GM13976 (cell line): ENCODE data around the gene IFIT1.

Experiments
- DNase-seq: peaks from one replicate; pipeline ENCODE4 v3.0.0; 2012; ENCODE audit warnings: low spot score
- CTCF ChIP-seq: IDR thresholded peaks from 2 replicates; pipeline ENCODE4 v1.5.1; 2012; ENCODE audit warnings: borderline replicate concordance, mild to moderate bottlenecking; ENCODE audit not compliant: insufficient read depth; ENCODE audit errors: extremely low read depth, missing control alignments, control extremely low read depth
- in situ Hi-C: fragments of 300-500 bp; cut with MboI; formaldehyde crosslinking; loops from one replicate; pipeline ENCODE4 v1.12.0; 2022; ENCODE audit warnings: low sequenced_read_pairs, mixed read lengths, inconsistent platforms; ENCODE audit not compliant: unreplicated experiment

Gene IFIT1

GRCh38 chr10:89371987-89372386 is 20.4 kb upstream of the IFIT1 start:
- in situ Hi-C loops, result no loop called here
- TF ChIP-seq CTCF, result no peak
- no peak for DNase-seq

DNA sequence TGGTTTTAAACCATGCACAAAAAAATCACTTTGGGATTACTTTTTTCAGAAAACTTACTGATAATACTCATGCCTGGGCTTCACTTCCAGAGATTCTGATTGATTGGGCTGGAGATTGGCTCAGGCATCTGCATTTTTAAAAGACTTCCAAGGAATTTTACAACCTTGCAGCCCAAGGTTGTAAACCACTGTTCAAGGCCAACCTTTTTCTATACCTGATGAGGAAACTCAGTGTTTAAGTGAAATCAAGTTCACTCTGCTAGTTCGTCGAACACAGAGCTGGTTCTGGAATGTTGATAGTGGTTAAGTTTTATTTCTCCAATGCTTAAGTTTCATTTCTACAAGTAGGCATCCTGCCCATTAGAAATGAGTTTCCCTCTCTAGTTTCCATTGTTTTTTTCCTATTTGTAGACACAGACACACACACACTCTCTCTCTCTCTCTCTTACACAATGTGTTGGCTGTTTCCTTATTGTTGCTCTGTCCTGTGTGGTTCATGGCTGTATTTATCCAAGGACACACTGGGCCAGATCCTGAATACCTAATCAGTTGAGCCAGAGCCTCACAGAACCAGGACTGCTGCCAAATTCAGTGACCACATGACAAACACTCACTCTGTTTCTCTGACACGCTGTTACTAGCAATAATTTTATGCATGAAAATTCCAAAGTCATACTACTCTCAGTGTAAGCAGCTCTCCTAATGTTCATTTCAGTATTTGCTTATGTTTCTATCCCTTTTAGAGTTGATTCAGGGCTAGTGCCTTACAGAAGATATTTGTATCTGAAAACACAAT is 18.3 kb upstream of the IFIT1 start:
- no peak for DNase-seq
- no peak for TF ChIP-seq CTCF
- in situ Hi-C loops, result no loop called here

- in situ Hi-C loops, result no loop called here
- no peak for DNase-seq
- no peak for TF ChIP-seq CTCF
Measured at GRCh38 chr10:89374713-89375141, 17.7 kb upstream of the IFIT1 start.

DNA sequence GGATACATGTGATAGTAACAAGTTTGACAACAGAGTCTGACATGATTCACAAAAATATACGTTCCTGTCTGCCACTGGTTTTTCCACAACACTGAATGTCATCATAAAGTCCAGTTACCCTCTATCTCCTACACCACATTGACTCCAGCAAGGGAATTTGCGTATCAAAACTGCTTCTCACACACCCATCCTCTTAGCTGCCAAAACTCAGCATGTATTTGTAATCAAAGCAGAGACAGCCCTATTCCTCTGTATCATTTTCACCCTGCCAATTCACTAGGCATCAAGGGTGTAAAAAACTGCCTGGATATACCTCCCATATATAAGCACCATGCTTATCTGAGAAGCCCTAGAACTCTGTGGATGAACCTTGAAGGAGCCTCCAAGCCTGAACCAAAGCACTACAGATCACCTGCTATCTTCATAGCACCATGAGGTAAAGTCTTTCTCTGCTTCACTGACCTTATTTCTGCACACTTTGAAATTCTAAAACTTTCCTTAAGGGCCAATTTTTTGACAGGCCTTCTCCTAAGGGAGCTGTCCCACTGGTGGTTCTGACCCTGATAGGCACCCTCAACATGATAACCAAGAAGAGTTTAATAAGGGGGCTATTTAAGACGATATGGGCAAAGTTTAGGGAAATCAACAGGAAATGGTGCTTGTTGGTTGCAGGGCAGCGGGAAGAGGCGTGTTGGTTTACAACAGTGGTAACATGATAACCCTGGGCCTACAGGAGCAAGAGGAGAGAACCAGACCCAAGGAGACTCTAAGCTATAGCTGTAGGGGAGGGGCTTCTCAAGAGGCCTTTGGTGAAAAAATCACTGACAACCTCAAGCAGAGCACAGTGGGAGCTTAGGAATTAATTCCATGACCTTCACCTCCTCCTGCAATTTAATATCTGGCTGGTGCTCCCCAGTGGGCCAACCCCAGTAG is 14.5 kb upstream of the IFIT1 start, which contains the start of gene IFIT1B:
Gene IFIT1B, plus strand, starts transcription at position 352 of the 933 bp plus-strand sequence. Its CDS starts 80 bp downstream, at position 432.
- in situ Hi-C loops, result no loop called here
- TF ChIP-seq CTCF, result no peak
- no peak for DNase-seq

DNA sequence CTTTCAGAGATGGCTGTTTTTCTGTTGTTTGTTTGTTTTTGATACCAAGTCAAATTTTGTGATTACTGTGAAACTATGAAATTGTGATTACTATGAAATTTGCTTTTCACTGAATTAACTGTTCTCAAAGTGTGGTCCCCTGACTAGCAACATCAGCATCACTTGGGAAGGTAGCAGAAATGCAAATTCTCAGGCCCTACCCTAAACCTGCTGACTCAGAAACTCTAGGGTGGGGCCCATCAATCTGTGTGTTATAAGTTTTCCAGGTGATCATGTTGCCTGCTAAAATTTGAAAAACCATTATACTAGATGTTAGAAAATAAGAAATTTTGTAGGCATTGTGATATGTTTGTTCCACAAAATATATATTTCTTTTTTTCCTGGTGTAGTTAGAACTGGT is 13.3 kb upstream of the IFIT1 start:
- no peak for TF ChIP-seq CTCF

DNA sequence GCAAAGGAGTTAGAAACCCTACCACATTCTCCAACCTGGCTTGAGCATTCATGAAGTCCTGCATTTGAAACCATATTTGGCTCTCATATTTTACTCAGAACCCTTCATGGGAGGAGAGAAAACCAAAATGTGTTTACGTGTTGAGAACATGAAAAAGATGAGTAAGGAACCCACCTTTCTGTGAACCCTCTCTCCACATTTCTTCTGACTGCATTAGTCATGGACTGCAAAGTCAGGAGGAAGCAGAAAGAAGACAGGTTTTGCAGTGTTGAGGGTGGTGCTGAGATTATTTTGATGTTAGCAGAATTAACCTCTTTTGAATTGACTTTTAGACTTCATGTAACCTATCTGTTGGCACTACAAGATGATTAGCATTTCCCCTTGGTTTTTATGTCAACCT is 9.7 kb upstream of the IFIT1 start:
- in situ Hi-C loops, result loop anchor here (10.0 kb wide), 1 partner anchor 108 kb away; no protein-coding TSS in a partner anchor
- TF ChIP-seq CTCF, result no peak

More for the DNA sequence above, 13.3 kb upstream of the IFIT1 start:
- in situ Hi-C loops, result no loop called here
- DNase-seq, result no peak

More for the DNA sequence above, 9.7 kb upstream of the IFIT1 start:
- no peak for DNase-seq
